Measurements from ENCODE around the gene NAIF1.

The NAIF1 gene

DNA sequence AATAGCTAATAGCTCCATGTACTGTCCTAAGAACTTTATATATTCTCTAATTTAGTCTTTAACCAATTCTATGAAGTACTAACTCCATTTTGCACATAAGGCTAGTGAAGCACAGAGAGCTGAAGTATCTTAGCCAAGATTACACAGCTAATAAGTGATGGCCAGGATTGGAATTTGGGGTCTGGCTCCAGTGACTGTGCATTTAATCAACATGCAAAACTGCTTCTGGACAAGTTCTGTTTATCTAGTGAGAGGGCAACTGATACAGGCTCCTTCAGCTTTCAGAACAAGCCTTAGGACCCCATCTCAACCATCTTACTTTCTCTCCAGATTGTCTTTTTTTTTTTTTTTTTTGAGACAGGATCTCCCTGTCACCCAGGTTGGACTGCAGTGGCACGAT, 22.2 kb upstream of the NAIF1 start:
- DNase-seq (ENCODE audit: low read depth) = no peak
- no peak overlapping the region for H3K4me3 ChIP-seq (replicated peaks; ENCODE audit: low read depth, low read length)
- TF ChIP-seq, protein P1, sequence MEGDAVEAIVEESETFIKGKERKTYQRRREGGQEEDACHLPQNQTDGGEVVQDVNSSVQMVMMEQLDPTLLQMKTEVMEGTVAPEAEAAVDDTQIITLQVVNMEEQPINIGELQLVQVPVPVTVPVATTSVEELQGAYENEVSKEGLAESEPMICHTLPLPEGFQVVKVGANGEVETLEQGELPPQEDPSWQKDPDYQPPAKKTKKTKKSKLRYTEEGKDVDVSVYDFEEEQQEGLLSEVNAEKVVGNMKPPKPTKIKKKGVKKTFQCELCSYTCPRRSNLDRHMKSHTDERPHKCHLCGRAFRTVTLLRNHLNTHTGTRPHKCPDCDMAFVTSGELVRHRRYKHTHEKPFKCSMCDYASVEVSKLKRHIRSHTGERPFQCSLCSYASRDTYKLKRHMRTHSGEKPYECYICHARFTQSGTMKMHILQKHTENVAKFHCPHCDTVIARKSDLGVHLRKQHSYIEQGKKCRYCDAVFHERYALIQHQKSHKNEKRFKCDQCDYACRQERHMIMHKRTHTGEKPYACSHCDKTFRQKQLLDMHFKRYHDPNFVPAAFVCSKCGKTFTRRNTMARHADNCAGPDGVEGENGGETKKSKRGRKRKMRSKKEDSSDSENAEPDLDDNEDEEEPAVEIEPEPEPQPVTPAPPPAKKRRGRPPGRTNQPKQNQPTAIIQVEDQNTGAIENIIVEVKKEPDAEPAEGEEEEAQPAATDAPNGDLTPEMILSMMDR (IDR thresholded peaks at IDR 0.05; ENCODE audit: low read length, missing control alignments) = no peak

DNA sequence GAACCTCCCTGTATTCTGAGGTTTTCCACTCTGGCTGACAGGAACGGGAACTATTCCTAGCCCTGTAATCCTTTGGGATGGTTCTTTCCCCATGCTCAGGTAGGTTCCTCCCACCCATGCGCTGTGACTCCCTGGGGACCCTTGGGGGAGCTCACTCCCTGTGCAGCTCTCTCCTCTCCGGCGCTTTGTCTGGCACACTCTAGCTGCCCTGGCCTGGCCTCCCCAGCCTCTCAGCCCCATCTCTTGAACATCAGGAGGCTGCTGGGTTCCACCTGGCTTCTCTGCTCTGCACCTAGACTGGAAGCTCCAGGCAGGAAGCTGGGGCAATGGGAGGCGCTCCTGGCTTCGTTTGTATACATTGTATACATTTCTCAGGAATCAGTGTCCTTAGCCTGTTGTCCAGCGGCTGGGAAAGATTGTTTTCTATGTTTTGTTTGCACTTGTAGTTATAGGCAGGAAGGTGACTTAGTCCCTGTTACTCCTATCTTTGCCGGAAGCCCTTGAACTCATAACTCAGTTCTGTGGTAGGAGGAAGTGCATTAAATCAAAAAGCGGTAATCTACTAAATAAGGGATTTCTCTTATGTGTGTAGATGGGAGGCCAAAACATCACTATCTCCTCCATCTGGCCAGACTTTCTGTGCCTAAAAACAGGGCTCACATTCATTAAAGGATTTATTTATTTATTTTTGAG, 21.3 kb upstream of the NAIF1 start:
- H3K4me3 ChIP-seq (replicated peaks; ENCODE audit: low read depth, low read length) = no peak overlapping the region
- no peak for DNase-seq (ENCODE audit: low read depth)
- TF ChIP-seq, protein P1 (IDR thresholded peaks at IDR 0.05; ENCODE audit: low read length, missing control alignments) = no peak

GRCh38 chr9:128087262-128087661, 20.1 kb upstream of the NAIF1 start:
- TF ChIP-seq, protein P1 (IDR thresholded peaks at IDR 0.05; ENCODE audit: low read length, missing control alignments) = no peak
- H3K4me3 ChIP-seq (replicated peaks; ENCODE audit: low read depth, low read length) = no peak overlapping the region
- no peak for DNase-seq (ENCODE audit: low read depth)

- H3K4me3 ChIP-seq (replicated peaks; ENCODE audit: low read depth, low read length) = no peak overlapping the region
- DNase-seq (ENCODE audit: low read depth) = no peak
- TF ChIP-seq, protein P1 (IDR thresholded peaks at IDR 0.05; ENCODE audit: low read length, missing control alignments) = no peak
Observed at GRCh38 chr9:128085943-128086342, 18.8 kb upstream of the NAIF1 start.

GRCh38 chr9:128084746-128085145, 17.6 kb upstream of the NAIF1 start:
- H3K4me3 ChIP-seq (replicated peaks; ENCODE audit: low read depth, low read length) = no peak overlapping the region
- TF ChIP-seq, protein P1 (IDR thresholded peaks at IDR 0.05; ENCODE audit: low read length, missing control alignments) = no peak
- no peak for DNase-seq (ENCODE audit: low read depth)

DNA sequence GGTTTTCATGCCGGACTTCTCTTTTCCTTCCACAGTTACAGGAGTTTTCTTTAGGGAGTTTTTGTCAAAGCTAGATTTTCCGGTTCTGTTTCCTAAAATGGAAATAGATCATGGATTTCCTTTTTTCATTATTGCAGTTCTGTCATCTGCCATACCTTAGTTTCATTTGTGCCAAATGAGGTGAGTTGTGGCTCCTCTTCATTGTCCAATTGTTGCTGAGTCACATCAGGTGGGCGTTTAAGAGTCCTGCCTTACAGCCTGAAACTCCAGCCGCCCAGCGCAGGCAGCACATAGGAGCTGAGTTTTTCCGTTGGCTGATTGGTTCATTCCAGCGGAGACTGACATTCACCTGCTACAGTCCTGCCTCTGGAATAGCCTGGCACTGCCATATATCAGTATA, 15.0 kb upstream of the NAIF1 start:
- no peak for DNase-seq (ENCODE audit: low read depth)
- TF ChIP-seq, protein P1 (IDR thresholded peaks at IDR 0.05; ENCODE audit: low read length, missing control alignments) = no peak
- H3K4me3 ChIP-seq (replicated peaks; ENCODE audit: low read depth, low read length) = no peak overlapping the region

DNA sequence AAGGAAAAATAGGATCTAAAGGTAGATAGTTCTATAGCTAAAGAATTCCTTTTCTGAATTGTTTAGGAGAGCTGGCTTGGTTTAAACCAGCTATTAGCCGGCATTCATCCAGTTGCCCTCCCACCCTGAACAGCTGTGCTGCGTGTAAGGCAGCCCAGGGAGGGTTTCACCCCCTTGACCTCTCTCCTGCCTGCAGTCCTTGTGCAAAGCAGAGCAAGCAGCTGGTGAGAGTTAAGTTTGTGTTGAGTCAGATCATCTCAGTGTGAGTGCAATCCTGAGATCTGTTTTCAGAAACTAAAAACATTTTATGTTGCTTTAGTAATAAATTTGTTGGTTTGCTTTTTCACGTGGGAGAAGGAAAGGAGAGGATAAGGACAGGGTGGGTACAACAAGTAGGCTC, 13.9 kb upstream of the NAIF1 start:
- H3K4me3 ChIP-seq (replicated peaks; ENCODE audit: low read depth, low read length) = no peak overlapping the region
- peak; percentile 93 for DNase-seq (ENCODE audit: low read depth)
- TF ChIP-seq, protein P1 (IDR thresholded peaks at IDR 0.05; ENCODE audit: low read length, missing control alignments) = no peak

Measured in fibroblast of pulmonary artery (primary cell).